GM12864 (cell line): ENCODE results near the gene AIRE.

Source experiments
- DNase-seq: peaks from one replicate; pipeline ENCODE4 v3.0.0-alpha.2; 2011; ENCODE audit warnings: low read depth
- H3K4me3 ChIP-seq: 2 replicates; pipeline ENCODE4 v1.5.1; 2011; ENCODE audit warnings: mild to moderate bottlenecking, low read depth, low read length, control low read depth
- CTCF ChIP-seq: IDR thresholded peaks from 2 replicates; pipeline ENCODE4 v1.5.1; 2011; ENCODE audit warnings: low read depth, mild to moderate bottlenecking, moderate library complexity, low read length, control low read depth, inconsistent platforms; ENCODE audit errors: missing control alignments

AIRE gene

GRCh38 chr21:44312716-44313115, 27.0 kb downstream of the AIRE start:
- no peak for DNase-seq
- no peak overlapping the region for H3K4me3 ChIP-seq
- TF ChIP-seq CTCF = no peak

GRCh38 chr21:44313451-44313850, 27.8 kb downstream of the AIRE start:
- TF ChIP-seq CTCF = no peak
- H3K4me3 ChIP-seq = no peak overlapping the region
- no peak for DNase-seq

GRCh38 chr21:44314128-44314527, 28.5 kb downstream of the AIRE start:
- no peak for TF ChIP-seq CTCF
- DNase-seq = no peak
- no peak overlapping the region for H3K4me3 ChIP-seq

GRCh38 chr21:44314561-44314960, 28.9 kb downstream of the AIRE start:
- H3K4me3 ChIP-seq = no peak overlapping the region
- no peak for DNase-seq
- no peak for TF ChIP-seq CTCF

GRCh38 chr21:44315691-44316203, 30.1 kb downstream of the AIRE start:
- no peak overlapping the region for H3K4me3 ChIP-seq
- TF ChIP-seq CTCF = no peak
- DNase-seq = no peak

- TF ChIP-seq CTCF = no peak
Observed at GRCh38 chr21:44316277-44316900, 30.7 kb downstream of the AIRE start.

GRCh38 chr21:44317241-44317782, 31.6 kb downstream of the AIRE start:
- TF ChIP-seq CTCF = no peak
- H3K4me3 ChIP-seq = no peak overlapping the region
- DNase-seq = no peak

More at GRCh38 chr21:44316277-44316900, 30.7 kb downstream of the AIRE start:
- H3K4me3 ChIP-seq = no peak overlapping the region
- DNase-seq = no peak
